Calu3 (cell line): ENCODE results near the gene UGGT2. TPM values are rescaled to one million over a fixed set of nuclear protein-coding genes. Genes with fewer than 3 reads are reported as not detected.
"Not testable (repeated sequence)": the region's sequence is repeated elsewhere in the genome, so short reads cannot be mapped to it uniquely, and the experiment has no call there.

Source experiments
- BruUV-seq: library from RNA; stranded (reverse); fragments of 400-500 nt; replicated peaks from 2 replicates; lab custom pipeline; 2021; lab: Mats Ljungman, UMichigan
- CTCF ChIA-PET: fragments of 300-600 bp; sonication (Branson Sonifier 250); formaldehyde crosslinking; loops from one replicate; lab custom pipeline; 2022; ENCODE audit warnings: antibody characterized with exemption; lab: Charles Lee
- DNase-seq: peaks from one replicate; pipeline ENCODE4 v3.0.0; 2022
- H3K27ac Mint-ChIP-seq: one replicate; pipeline ENCODE4 v1.8.0; 2022; ENCODE audit warnings: mixed read lengths; ENCODE audit not compliant: unreplicated experiment
- H3K27me3 Mint-ChIP-seq: one replicate; pipeline ENCODE4 v1.8.0; 2022; ENCODE audit warnings: mixed read lengths; ENCODE audit not compliant: unreplicated experiment
- H3K36me3 Mint-ChIP-seq: one replicate; pipeline ENCODE4 v1.8.0; 2022; ENCODE audit warnings: mild to moderate bottlenecking, moderate library complexity, mixed read lengths; ENCODE audit not compliant: insufficient read depth, unreplicated experiment
- H3K4me1 Mint-ChIP-seq: one replicate; pipeline ENCODE4 v1.8.0; 2022; ENCODE audit warnings: mild to moderate bottlenecking, low read depth, mixed read lengths; ENCODE audit not compliant: unreplicated experiment
- H3K4me3 Mint-ChIP-seq: one replicate; pipeline ENCODE4 v1.8.0; 2022; ENCODE audit warnings: mild to moderate bottlenecking, low read depth, moderate library complexity, mixed read lengths; ENCODE audit not compliant: unreplicated experiment
- H3K9me3 Mint-ChIP-seq: one replicate; pipeline ENCODE4 v1.8.0; 2022; ENCODE audit warnings: low read depth, mixed read lengths; ENCODE audit not compliant: unreplicated experiment
- CTCF ChIP-seq: fragments of 200-600 bp; IDR thresholded peaks from one replicate; pipeline ENCODE4 v1.8.0; 2022; ENCODE audit warnings: antibody characterized with exemption; ENCODE audit not compliant: unreplicated experiment
- intact Hi-C: fragments of 100-400 bp; cut with micrococcal nuclease; formaldehyde crosslinking; loops from one replicate; pipeline ENCODE4 v1.10.0; 2022; ENCODE audit not compliant: unreplicated experiment
- total RNA-seq: library from RNA; stranded (reverse); gene quantifications from 2 replicates; pipeline ENCODE4 v1.2.3, GENCODE V29; 2022

The UGGT2 gene
- total RNA-seq, 1 experiment from 2014 or later = 12.1 TPM

DNA sequence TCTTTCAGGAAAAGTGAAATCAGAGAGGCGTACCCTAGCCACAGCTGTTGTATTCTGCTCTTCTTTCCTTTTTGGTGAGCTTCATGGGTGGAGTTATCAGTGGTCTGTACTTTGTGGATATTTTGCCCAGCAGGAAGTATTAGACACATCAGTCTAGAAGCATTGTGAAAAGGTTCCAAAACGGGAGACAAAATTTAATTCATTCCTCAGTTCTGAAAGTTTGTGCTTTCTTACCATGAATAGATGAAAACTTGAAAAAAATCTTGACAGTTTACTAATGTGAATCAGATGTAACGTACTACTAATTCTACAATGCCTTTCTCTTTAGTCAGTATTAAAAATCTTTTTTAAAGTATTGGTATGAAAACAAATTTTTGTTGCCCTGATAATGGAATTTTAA, 259.4 kb downstream of the UGGT2 start:
- no peak for TF ChIP-seq CTCF
- intact Hi-C loops = no loop called here
- no peak for DNase-seq
- H3K27ac Mint-ChIP-seq = no peak overlapping the region
- no peaks in the 10 kb centered on the region for H3K4me1 Mint-ChIP-seq
- CTCF ChIA-PET = no interaction called here
- no peaks in the 10 kb centered on the region for H3K9me3 Mint-ChIP-seq
- peaks cover 4% of the 10 kb centered on the region for H3K36me3 Mint-ChIP-seq
- no peak overlapping the region for H3K4me3 Mint-ChIP-seq
- no TSS peak for BruUV-seq
- no peaks in the 10 kb centered on the region for H3K27me3 Mint-ChIP-seq

DNA sequence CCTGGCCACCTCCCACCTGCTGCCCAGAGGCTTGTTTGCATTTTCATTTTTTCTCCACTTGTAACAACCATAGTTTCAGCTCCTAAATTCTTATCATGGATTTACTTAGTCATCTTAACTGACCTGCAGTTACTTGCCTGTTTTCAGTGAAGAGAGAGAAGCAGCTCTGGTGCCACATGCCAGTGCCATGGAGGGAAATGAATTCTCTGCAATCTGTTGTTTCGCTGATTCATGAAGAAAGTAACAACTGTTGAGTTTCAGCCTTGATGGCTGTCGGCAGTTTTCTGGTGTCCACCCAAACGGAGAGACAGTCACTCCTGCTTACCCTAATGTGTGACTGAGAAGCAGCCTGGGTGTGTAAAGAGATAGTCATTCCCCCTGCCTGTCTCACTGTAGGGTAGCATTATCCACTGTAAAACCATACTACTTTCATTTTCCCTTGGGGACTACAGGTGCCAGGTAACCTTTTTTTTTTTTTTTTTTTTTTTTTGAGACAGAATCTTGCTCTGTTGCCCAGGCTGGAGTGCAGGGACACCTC, 260.1 kb downstream of the UGGT2 start:
- no peaks in the 10 kb centered on the region for H3K9me3 Mint-ChIP-seq
- H3K27ac Mint-ChIP-seq = no peak overlapping the region
- H3K4me3 Mint-ChIP-seq = no peak overlapping the region
- no peaks in the 10 kb centered on the region for H3K27me3 Mint-ChIP-seq
- CTCF ChIA-PET = interaction anchor here (0.6 kb wide), 1 partner anchor 394 kb away, joined by 4 read pairs; no protein-coding TSS in a partner anchor
- no peaks in the 10 kb centered on the region for H3K4me1 Mint-ChIP-seq
- intact Hi-C loops = no loop called here
- DNase-seq = no peak
- H3K36me3 Mint-ChIP-seq = peaks cover 4% of the 10 kb centered on the region
- TF ChIP-seq CTCF = no peak
- BruUV-seq = TSS peak; percentile 31

DNA sequence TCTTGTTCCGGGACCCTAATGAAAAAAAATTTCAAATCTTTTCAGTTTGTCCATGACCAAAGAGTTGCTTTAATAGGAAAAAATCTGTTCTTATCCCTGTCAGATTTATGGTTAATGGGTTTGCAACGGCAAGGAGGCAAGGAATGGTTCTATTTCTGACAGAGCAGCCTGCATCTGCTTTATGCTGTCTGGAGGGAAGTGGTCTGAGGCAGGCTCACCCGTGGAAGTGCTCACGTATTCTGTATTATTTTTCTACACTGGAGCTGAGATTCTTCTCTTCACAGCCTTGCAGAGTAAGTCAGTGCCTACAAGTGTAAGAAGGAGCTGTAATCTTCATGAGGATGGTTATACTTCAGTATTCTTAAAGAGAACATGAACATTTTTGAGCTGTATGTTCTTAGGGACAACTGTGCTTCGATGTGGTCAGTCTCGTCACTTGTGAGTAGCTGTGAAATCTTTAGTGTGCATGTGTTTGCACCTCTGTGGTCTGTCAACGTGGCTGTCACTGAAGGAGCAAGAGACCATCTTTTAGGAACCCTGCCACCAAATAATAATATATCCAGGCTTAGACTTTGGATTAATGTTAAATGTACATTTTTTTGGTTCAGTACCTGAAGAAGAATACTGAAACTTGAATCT, 262.0 kb downstream of the UGGT2 start:
- intact Hi-C loops = no loop called here
- DNase-seq = no peak
- Mint-ChIP-seq H3K4me1 (no peaks in the 10 kb centered on the region), H3K9me3 (no peaks in the 10 kb centered on the region), H3K27me3 (no peaks in the 10 kb centered on the region), H3K4me3 (no peak overlapping the region), H3K36me3 (peaks cover 4% of the 10 kb centered on the region), H3K27ac (no peak overlapping the region)
- no TSS peak for BruUV-seq
- no peak for TF ChIP-seq CTCF
- CTCF ChIA-PET = no interaction called here

GRCh38 chr13:95789315-95789714, 263.9 kb downstream of the UGGT2 start:
- BruUV-seq, H3K27me3 Mint-ChIP-seq, H3K27ac Mint-ChIP-seq, H3K9me3 Mint-ChIP-seq, H3K36me3 Mint-ChIP-seq, DNase-seq, CTCF ChIA-PET, intact Hi-C loops, H3K4me1 Mint-ChIP-seq, H3K4me3 Mint-ChIP-seq: not testable (repeated sequence)

- CTCF ChIA-PET = no interaction called here
- intact Hi-C loops = no loop called here
- Mint-ChIP-seq H3K27me3 (no peaks in the 10 kb centered on the region), H3K4me1 (no peaks in the 10 kb centered on the region), H3K9me3 (no peaks in the 10 kb centered on the region), H3K36me3 (peaks cover 4% of the 10 kb centered on the region), H3K4me3 (no peak overlapping the region), H3K27ac (no peak overlapping the region)
- BruUV-seq = no TSS peak
- no peak for TF ChIP-seq CTCF
- no peak for DNase-seq
Observed at GRCh38 chr13:95788100-95788463, 265.1 kb downstream of the UGGT2 start.
